Transverse colon (tissue), 4 donors: ENCODE measurements around the gene WFS1.

Experiments used
- EP300 ChIP-seq: sonication (generic); formaldehyde crosslinking; IDR thresholded peaks from one replicate; pipeline ENCODE4 v1.6.1; 2017; ENCODE audit warnings: antibody characterized with exemption, low read depth
- POLR2A ChIP-seq: fragments of 450-650 bp; IDR thresholded peaks from one replicate; pipeline ENCODE4 v1.6.1; 2016; ENCODE audit warnings: antibody characterized with exemption, mild to moderate bottlenecking, moderate library complexity
- POLR2AphosphoS5 ChIP-seq, 3 donors: sonication (generic); formaldehyde crosslinking; IDR thresholded peaks; one replicate each; pipeline ENCODE4 v1.6.1; 2016; ENCODE audit warnings: antibody characterized with exemption in 3 of 3
- TF ChIP-seq, protein P1 (sequence below), 5 experiments: fragments of 200-600 bp in 3 of 5; fragments of 450-650 bp in 2 of 5; sonication (generic) in 3 of 5; IDR thresholded peaks; 1 replicate in 2 of 5; 2 replicates in 3 of 5; pipeline ENCODE4 v1.5.1; 2016 to 2017; ENCODE audit warnings: antibody characterized with exemption in 5 of 5, inconsistent platforms in 3 of 5, mild to moderate bottlenecking in 2 of 5, moderate library complexity in 1 of 5

DNA sequence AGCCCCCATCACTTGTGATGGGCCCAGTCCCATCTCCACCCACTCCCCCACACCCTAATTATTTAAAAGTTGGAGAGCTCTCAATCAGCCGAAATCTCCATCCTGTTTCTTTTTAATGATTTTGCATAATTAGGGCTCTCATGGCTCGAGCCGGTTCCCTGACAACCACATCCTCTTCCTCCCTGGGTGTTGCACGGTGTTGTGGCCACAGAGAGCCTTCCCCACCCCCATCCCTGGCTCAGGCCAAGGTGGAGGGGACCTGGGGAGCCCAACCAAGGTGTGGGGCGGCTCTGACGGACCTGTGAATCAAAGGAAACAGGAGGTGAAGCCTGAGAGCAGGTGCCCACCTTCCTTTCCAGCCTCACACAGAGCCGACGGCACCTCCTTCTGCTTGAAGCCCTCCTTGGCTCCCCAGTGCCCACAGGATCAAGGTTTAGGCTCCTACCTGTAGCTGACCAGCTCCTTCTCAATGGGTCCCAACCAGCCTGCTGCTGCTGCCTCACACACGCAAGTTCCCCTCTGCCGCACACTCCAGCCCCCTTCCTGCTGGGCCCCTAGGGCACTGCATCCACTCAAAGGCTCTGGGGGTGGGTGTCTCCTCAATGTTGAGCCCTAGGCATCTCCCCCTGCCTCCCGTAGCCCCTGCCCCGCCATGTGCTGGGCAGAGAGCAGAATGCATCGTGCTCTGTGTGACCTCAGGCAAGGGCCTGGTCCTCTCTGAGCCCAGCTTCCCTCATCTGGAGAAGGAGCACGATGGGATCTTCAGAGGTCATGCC lies 68.7 kb downstream of the WFS1 start:
- TF ChIP-seq, protein P1, sequence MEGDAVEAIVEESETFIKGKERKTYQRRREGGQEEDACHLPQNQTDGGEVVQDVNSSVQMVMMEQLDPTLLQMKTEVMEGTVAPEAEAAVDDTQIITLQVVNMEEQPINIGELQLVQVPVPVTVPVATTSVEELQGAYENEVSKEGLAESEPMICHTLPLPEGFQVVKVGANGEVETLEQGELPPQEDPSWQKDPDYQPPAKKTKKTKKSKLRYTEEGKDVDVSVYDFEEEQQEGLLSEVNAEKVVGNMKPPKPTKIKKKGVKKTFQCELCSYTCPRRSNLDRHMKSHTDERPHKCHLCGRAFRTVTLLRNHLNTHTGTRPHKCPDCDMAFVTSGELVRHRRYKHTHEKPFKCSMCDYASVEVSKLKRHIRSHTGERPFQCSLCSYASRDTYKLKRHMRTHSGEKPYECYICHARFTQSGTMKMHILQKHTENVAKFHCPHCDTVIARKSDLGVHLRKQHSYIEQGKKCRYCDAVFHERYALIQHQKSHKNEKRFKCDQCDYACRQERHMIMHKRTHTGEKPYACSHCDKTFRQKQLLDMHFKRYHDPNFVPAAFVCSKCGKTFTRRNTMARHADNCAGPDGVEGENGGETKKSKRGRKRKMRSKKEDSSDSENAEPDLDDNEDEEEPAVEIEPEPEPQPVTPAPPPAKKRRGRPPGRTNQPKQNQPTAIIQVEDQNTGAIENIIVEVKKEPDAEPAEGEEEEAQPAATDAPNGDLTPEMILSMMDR (IDR thresholded peaks at IDR 0.05) = no peak
- TF ChIP-seq POLR2A (no peak), POLR2AphosphoS5 (IDR thresholded peaks at IDR 0.05) (no peak), EP300 (no peak)
